AG09309 (cell line): Measurements from ENCODE around the gene DHCR7.
A peak's percentile ranks its signal among the peaks of the same experiment; 100 is the strongest.

Experiments used
- DNase-seq: peaks from one replicate; pipeline ENCODE4 v3.0.0-alpha.2; 2010; ENCODE audit warnings: low read depth
- H3K4me3 ChIP-seq: 2 replicates; pipeline ENCODE4 v1.5.1; 2011; ENCODE audit warnings: mild to moderate bottlenecking, low read depth, low read length, moderate library complexity; ENCODE audit not compliant: control insufficient read depth
- TF ChIP-seq, protein P1 (sequence below): IDR thresholded peaks from 2 replicates; pipeline ENCODE4 v1.5.1; 2011; ENCODE audit warnings: mild to moderate bottlenecking, low read depth, low read length, inconsistent platforms; ENCODE audit not compliant: insufficient read depth, control insufficient read depth; ENCODE audit errors: missing control alignments

The DHCR7 gene

DNA sequence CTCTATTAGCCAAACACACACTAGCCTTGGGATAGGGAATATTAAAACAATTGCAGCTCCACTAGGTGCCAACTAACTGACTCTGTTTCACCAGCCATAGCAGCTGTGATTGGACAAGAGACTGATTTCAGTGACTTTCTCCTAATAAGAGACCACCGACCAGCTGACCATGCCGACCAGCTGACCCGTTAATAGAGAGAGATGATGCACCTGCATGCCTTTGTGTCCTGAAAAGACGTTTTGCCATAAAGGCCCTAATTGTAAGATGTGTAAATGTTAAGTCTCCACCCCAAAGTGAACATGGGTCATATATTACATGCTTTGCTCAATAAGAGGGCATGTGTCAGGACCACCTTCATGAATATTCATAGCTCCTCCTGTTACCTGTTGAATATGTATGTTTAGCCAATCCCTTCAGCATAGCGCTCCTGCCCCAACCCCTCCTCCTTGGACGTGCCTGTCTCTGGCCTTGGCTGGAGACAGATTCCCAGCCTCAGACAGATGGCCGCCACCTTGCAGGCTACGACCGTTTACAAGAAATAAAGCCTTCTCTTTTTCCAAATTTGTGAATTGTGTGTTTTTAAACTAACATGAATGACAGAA is 3.5 kb upstream of the DHCR7 start:
- DNase-seq = no peak
- no peak overlapping the region for H3K4me3 ChIP-seq
- TF ChIP-seq, protein P1, sequence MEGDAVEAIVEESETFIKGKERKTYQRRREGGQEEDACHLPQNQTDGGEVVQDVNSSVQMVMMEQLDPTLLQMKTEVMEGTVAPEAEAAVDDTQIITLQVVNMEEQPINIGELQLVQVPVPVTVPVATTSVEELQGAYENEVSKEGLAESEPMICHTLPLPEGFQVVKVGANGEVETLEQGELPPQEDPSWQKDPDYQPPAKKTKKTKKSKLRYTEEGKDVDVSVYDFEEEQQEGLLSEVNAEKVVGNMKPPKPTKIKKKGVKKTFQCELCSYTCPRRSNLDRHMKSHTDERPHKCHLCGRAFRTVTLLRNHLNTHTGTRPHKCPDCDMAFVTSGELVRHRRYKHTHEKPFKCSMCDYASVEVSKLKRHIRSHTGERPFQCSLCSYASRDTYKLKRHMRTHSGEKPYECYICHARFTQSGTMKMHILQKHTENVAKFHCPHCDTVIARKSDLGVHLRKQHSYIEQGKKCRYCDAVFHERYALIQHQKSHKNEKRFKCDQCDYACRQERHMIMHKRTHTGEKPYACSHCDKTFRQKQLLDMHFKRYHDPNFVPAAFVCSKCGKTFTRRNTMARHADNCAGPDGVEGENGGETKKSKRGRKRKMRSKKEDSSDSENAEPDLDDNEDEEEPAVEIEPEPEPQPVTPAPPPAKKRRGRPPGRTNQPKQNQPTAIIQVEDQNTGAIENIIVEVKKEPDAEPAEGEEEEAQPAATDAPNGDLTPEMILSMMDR = no peak

DNA sequence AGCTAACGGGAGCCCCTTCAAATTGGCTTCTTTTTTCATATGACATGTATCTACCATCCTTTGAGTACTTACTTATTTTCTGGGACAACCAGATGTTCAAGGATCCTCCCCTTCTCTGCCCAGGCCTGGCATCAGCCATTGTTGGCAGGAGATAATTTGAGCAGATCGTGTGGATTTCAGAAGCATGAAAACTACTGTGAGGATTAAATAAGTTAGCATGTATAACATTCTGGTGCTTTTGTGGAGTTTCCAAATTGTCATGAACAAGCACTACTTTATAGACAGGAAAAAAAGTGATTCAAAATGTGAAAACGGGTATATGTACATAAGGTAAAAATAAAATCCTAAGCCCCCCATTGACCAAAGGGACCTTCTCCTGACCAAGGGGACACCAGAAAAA is 2.7 kb upstream of the DHCR7 start:
- DNase-seq = no peak
- H3K4me3 ChIP-seq = no peak overlapping the region
- TF ChIP-seq, protein P1 = no peak

DNA sequence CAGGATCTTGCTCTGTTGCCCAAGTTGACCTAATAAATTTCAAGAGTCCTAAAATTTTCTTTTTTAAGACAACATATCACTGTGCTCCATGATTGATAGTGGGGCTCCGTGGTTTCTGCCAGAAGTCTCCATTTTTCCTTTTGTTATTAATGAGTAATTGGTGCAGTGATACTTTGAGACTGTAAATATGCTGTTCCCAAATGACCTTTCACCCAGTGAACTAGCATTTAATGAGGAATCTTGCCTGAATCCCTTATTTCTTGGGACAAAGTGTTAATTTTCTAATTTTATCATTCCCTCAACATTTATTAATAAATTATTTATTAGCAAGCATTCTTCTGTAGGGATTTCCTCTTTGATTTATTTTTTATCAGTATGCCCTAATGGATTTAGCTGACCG is 2.3 kb upstream of the DHCR7 start:
- H3K4me3 ChIP-seq = no peak overlapping the region
- TF ChIP-seq, protein P1 = no peak
- no peak for DNase-seq

DNA sequence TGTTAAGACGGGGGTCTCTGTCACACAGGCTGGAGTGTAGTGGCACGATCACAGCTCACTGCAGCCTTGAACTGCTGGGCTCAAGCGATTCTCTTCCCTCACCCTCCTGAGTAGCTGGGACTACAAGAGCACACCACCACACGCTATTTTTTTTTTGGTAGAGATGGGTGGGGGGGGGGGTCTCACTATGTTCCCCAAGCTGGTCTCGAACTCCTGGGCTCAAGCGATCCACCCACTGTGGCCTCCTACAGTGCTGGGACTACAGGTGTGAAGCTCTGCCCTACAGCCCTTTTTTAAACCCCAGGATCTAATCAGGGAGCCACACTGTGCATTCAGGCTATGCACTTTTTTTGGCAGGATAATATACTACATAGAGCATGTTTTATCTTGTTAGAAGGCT is 1.4 kb upstream of the DHCR7 start:
- TF ChIP-seq, protein P1 = no peak
- DNase-seq = no peak
- H3K4me3 ChIP-seq = peak overlapping the region; percentile 81

DNA sequence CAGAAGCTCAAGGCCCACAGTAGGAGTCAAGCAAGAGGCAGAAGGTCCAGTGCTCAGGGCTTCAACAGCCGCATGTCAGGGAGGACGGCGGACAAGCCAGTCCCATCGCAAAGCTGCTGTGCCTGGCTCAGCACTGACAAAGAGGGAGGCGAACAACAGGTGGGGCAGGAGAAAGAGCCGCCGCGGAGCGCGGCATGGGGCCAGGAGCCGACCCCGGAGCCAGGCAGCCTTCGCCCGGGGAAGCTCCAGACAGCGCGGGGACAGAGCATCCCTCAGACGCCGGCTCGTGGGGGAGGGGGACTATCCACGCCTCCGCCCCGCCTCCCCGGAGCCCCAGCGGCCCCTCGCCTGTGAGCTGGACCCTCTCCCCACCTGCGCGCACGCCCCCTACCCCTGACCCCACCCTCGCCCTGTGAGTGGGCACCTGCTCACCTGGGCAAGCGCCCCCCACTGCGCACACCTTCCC is 369 bp downstream of the DHCR7 start:
- DNase-seq = no peak
- TF ChIP-seq, protein P1 = no peak
- H3K4me3 ChIP-seq = peak overlapping the region; percentile 81

DNA sequence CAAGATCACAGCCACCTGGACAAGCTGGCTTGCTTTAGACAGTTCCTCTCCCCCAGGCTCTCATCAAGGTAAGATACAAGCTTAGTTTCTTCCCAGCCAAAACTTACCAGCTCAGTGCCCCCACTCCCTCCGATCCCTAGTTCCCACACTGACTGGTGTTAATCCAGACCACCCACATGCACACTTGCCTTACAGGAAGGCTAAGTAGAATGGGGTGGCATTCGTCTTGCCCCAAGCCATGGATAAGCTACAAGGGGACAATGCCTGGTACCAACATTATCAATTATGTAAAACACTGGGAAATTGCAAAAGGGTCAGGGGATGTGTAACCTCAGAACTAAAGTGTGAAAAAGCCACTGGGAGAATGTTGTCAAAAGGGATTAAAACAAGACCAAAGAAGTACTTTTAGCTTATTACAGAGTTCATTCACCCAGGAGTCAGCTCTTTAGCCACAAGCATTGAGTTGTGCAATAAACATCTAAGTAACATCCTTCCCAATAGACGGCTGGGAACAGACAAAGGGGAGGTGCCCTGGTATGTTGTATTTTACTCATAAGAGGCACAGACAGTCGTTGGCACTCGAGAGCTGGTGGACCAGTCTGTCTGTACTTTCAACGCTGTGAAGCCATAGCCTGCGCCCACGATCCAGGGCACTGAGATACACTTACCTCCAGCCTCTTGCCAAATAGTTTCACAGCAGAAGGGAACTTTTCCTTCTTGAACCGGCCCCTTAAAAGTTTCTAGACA is 1.1 kb downstream of the DHCR7 start:
- peak; percentile 56 for DNase-seq
- TF ChIP-seq, protein P1 = no peak
- H3K4me3 ChIP-seq = peak overlapping the region; percentile 81; the same call in 1 of the 2 replicates
